Activated CD8-positive, alpha-beta memory T cell treated with anti-CD3 and anti-CD28 coated beads, Interleukin-2, amount 50 U/mL, for 24 hours (primary cell): ENCODE measurements around the gene SEMA3B.
A peak's percentile ranks its signal among the peaks of the same experiment; 100 is the strongest.
"Not testable (repeated sequence)": the region's sequence is repeated elsewhere in the genome, so short reads cannot be mapped to it uniquely, and the experiment has no call there.

Experiments
- DNase-seq: peaks from one replicate; pipeline ENCODE4 v3.0.0-alpha.2; 2020; ENCODE audit errors: extremely low read depth

Gene SEMA3B

DNA sequence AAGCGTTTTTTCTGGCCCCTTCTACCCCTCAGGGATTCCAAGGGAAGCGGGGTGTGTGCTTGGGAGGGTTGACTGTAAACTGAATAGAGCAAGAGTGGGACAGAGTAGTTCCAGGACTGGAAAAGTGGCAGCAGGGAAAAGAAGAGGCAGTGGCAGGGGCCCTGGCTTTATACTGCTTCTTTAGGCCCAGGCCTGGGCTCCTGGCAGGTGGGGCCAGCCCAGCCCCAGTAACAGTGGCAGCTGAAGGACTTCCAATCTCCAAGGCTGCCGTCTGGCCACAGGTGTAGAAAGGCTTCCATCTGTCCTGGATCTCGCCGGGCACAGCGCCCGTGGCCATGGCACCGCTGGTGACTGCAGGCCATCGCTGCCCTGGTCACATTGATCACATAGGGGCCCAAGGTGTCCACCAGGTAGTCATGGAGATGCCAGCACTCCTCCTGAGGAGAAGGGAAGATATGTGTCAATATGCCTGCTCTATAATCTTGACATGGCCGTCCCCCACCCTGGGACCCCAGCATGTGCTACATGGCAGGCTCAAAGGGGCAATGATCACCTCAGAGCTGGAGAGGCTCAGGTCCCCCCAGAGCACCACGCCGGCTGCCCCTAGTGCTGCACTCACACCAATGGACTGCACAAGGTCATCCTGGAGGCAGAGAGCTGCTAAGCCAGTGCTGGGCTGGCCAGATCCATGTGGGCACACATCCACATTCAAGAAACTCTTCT lies 24.3 kb downstream of the SEMA3B start:
- DNase-seq: no peak

DNA sequence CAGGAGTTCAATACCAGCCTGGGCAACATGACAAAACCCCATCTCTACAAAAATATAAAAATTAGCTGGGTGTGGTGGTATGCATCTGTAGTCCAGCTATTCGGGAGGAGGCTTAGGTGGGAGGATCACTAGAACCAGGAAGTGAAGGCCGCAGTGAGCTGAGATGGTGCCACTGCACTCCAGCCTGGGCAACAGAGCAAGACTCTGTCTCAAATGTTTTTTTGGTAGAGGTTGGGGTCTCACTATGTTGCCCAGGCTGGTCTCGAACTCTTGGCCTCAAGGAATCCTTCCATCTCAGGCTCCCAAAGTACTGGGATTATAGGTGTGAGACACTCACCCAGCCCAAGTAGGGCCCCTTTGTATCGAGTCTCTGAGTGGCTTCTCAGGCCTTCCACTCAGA lies 25.1 kb downstream of the SEMA3B start:
- no peak for DNase-seq

DNA sequence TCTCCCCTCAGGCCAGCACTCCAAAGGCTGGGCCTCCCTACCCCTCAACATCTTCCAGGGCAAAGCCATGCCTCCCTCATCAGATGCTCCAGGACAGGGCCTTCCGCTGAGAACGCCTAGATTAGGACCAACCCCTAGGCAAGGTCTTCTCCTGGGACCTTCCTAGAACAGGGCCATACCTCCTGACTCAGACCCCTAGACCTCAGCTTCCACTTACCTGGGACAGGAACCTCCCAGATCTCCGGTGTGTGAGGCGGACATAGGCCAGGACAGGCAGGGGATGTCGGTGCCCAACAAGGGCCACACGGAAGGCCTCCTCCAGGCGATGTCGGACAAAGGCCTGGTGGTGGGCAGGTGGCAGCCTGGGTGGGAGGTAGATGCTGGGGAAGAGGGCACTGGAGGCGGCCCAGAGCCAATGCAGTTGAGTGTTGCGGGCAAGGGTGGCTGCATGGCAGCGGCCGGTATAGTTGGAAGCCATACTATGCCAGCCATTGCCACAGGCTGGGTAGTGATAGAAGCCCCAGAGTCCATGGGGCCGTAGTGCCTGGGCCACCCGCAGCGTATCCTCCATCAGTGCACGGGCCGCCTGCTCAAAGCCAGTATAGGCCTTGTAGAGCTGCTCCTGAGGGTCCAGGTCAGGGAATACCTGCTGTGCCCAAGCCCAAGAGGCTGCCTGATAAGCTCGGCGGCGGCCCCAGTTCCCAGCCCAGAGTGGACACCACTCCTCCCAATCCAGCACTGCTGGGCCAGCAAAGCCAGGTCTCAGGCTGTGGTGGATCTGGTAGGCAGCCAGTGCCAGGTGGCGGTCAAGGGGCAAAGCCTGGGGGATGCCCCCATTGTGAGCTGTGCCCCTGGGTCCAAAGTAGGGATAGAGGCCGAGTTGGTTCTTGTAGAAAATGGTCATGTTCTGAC lies 25.8 kb downstream of the SEMA3B start:
- no peak for DNase-seq

DNA sequence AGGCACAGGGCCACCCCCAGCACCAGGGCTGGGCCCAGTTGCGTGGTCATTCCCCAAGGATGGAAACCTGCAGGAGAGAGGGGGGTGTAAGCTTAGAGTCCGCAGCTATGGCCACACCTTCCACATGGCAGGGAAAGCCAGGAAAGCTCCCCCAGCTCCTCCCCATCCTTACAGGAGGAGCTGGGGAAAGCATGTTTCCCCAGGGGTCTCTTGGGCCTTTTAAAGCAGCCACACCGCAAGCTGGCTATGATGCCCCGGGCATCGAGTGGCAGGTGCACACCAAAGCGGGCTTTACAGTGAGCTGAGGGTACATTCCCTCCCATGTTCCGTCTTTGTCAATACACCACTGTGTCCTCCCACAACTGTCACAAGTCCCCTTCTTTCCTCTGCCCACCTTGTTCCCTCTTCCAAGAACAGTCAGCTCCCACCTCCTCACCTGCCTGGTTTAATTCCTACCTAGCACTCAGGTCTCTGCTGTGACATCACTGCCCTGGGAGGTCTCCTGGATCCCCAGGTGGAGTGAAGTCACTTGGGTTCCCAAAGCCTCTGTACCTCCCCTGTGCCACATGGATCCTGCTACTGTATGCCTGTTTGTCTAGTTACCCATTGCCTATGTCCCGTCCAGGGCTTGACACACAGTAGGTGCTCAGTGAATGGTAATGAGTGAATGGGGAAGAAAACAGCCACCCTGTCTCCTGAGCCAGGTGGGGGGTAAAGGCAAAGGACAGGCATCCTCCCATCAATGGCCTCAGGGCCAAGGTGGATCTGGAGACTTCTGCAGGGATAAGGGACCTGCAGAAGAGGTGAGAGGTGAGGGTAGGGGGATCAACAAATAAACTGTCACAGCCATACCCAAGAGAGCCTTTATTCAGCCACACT lies 26.8 kb downstream of the SEMA3B start:
- DNase-seq: no peak

DNA sequence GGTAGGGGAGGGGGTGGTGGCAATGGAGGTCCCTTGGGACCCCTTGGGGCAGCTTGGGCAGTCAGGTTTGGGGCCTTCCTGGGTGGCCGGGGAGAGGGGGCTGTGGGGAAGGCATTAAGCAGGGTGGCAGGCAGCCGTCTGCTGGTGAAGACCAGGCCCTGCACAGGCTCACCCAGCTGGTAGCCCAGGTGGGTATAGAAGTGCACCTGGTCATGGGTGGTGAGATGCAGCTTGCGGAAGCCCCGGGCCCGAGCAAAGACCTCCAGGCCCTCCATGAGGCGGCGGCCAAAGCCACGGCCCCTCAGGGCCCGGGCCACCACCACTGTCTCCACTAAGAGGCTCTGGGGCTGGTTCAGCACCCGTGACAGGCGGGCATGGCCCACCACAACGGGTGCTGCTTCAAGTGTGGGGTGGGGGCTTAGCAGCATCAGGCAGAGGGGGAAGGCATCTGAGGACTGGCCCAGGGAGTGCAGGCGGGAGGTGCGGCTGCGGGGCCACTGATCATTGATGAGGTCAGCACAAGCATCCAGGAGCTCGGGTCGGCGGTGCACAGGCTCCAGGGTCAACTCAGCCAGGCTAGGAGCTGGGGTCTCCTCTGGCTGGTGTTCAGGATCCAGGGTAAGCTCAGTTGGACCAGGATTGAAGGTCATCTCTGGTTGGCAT lies 27.9 kb downstream of the SEMA3B start:
- no peak for DNase-seq

DNA sequence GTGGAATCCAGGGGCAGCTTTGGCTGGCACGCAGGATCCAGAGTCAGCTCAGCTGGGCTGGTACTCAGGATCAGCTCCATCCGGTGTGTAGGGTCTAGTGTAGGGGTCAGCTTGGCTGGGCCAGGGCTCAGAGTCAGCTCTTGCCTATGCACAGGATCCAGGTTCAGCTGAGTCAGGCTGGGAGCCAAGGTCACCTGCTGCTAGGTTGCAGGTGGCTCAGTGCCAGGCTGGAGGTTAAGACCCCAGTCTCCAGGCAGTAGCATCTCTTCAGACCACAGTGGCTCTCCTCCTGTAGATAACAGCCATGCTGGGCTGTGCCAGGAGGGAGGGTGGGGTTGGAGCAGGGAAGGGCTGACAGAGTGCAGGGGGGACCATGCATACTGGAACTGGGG lies 28.4 kb downstream of the SEMA3B start:
- no peak for DNase-seq

DNA sequence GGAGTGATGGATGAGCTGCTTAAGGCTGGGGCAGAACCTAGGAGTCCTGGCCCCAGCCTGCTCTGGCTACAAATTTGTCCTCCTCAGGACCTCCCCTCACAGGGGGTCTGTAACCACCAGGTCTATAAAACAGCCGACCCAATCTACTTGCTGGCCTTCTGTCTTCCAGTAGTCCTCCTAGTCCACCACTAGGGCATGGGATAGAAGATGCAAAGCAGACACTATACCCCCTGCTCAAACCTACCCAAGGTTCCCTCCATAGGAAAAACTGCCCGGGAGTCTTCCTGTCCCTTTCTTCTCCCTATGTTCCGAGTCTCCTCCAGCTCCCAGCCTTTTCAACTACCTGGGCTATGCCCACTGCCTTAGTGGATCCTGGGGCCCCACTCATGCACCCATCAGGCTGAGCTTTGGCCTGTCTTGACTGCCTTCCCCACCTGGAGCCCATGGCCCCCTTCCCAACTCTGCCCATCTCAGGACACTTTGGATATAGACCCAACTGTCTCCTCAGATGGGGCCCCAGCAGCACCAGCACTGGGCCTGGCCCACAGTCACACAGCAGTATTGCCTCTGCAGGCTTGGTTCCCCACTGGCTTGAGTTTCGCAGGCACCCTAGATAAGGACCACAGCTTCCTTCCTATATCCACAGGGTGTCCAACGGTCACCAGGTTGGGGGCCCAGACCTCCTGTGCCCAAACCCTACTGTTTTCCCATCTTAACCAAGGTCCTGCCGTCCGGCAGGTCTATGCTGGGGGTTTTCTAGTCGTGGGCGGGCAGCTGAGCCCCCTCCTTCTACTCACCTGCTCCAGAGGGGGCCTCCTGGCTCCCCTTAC lies 29.2 kb downstream of the SEMA3B start:
- no peak for DNase-seq

DNA sequence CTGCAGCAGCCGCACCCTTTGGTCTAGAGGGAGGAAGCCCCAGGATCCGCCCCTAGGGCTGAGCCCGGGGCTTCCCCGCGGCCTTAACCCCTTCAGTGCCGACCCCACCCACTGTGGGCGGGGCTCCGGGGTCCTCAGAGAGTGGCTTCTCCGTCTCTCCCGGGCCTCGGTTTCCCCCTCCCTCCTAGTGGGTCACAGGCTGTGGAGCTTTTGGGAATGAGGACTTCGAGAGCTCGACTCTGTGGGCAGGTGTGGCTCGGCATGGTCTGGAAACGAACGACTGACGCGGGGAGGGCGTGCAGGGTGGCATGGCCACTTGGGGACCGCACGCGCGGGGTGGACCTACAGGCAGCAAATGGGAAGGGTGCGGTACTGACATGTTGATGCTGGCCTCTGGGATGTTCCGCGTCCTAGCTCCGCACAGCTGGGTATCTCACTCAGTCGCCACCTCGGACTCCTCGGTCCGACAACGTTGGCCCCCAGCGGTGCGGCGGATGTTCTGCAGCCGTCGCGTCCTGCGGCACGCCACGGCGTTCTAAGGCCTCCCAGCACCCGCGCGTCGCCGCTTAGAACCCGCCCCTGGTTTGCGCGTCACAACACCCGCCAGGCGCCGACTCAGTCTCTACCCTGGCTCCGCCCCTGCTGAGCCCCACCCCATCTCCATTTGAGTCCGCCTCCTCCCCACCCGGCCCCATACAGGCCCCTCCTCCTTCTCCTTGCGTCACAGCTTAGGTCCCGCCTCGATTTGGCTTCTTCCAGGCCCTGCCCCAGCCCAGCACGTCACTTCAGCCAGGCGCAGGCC lies 30.1 kb downstream of the SEMA3B start, which contains the start of the genes HYAL3 and NAA80:
HYAL3 (minus strand) TSS at position 570 of the 802 bp plus-strand sequence. CDS start 3,803 bp downstream, outside the sequence.
NAA80 (minus strand) TSS at position 570 of the 802 bp plus-strand sequence. CDS start 1,942 bp downstream, outside the sequence.
- peak; percentile 98 for DNase-seq

DNA sequence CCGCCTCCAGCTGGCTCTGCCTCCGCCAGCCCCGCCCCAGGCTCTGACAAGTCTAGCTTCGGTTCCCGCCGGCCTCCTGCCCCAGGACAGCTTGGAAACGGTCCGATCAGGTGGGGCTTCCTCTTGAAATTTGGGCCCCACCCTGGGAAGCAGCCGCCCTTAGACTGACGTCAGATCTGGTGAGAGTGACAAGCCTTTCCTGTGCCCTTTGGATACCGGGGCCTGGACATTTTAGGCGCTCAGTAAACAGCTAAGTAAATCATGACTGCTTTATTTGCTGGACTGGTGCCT lies 30.6 kb downstream of the SEMA3B start:
- no peak for DNase-seq

DNA sequence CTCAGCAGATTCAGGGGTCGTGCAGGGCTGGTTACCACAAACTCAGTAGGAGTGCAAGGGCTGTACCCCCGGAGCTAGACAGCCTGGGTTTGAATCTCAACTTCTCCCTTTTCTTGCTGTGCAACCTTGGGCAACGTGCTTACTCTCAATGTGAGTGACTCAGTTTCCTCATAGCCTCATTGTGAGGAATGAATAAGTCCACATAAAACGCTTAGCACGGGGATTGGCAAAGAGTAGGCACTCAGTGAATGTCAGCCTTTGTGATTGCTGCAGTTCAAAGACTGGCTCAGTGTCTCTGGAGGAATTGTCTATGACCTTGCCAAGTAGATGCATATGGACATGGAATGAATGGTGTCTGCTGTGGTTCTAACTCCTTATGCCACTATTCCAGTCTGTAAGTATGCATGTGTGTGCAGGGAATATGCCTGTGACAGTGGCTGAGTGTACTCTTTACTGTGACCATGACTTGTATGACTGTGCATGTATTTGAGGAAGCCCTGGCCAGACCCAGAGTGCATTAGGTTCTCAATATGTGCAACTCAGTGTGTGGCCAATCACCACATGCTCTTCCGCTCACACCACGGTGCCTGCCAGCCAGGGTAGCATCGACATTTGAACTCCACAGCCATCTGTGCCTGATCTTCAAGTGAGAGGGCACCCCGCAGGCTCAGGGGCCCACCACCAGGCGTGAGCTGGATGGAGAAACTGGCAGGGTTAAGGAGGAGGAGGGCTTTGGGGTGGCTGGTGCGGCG lies 31.2 kb downstream of the SEMA3B start:
- DNase-seq: no peak

DNA sequence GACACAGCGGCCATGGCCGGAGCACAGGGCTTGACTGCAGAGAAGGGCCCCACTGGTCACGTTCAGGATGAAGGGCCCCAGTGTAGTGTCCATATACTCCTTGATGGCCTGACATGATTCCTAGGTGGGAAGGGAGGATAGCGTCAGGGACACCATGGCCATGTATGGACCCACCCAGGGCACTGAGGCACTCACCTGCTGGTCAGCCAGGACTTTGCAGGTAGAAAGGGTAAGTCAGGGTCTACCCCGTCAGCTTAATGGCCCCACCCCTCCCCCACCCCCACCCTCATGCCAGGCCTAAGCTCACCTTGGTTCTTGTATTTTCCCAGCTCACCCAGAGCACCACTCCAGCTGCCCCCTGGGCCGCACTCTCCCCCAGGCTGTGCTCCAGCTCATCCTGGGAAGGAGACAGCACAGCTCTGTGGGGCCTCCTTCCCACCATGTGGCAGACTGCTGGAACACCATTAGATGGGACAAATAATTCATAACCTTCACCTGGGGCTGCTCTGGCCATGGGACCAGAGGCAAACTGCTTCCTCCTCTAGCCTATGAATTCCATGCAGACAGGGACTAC lies 31.8 kb downstream of the SEMA3B start:
- DNase-seq: no peak

DNA sequence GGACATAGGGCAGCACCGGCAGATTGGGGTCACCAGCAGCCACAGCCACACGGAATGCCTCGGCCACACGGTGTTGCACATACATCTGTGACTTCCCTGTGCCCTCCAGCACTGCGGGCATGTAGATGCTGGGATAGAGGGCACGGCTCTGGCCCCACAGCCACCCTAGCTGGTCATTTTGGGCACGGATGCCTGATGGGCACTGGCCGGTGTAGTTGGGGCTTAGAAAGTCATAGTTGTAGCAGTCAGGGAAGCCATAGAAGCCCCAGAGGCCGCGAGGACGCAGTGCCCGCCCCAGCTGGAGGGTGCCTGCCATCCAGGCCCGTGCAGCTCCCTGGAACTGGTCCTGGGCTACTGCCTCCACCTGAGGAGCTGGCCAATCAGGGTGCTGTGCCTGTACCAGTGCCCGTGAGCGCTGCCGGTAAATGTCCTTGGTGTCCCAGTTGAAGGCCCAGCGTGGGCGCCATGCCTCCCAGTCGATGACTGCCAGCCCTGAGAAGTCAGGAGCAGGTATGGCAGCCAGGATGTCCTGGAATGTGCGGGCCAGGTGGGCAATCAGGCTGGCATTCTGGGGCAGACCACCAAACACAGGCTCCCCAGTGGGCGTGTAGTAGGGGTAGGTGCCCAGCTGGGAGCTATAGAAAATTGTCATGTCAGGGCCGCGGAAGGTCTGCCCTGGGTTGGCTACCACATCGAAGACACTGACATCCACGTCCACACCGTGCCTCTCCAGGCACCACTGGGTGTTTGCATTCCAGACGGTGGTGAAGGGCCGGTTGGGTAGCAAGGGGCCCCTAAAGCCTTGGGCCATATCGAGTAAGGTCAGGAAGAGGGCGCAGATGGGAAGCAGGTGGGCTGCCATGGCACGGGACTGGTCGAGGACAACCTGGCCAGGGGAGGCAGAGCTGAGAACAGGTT lies 33.4 kb downstream of the SEMA3B start:
- DNase-seq: no peak

DNA sequence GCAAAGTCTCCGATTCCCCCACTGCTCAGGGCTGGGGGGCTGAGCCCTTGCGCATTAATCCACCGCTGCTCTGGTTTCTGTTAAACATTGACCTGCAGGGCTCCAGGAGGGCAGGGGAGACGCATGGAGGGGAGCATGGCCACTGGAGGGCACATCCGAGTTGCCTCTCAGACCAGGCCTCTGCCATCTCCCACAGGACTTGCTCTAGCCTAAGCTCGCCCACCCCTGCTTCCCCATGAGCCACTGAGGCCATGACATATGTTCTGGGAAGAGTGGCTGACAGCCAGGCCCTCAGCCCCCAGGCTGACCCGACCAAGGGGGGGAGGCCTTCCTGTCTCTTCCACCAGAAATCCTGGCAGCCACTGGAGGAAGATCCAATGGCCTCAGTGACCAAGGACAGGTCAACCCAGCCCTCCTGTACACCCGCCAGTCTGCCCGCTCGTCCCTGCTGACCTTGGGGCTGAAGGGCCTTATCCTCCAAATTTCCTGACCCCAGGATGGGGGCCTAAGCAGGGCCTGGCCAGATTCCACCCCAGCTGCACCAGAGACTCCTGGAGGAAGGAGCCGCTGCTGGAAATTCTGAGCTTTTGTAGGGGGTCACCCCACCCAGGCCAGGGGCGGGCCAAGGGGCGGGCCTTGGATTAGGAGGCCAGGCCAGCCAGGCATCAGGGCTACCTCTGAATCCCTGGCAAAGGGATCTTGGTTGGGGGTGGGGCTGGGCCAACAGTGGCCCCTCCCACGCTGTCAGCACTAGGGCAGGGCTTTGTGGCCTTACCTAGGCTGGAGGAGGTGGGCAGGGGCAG lies 34.3 kb downstream of the SEMA3B start, which contains the start of gene HYAL1:
HYAL1 (minus strand) TSS at position 562 of the 803 bp plus-strand sequence. CDS start 618 bp downstream, outside the sequence.
- DNase-seq: no peak

DNA sequence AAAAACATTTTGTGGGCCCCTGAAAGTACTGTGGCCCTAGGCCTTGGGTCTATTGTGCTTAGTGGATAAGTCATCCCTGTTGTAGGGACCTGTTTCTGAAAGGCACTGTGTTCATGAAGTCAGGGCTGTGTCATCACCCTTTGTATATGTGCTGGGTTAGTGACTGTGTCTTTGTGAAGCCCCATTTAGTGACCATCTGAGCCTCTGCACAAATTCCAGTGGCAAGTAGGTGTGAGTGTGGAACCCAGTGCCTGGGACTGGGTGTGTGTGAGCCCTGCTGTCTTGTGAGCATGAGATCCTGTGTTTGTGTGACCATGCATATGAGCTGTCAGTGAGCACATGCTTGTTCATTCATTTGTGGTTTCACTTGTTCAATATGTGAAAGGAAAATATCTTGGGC lies 35.7 kb downstream of the SEMA3B start:
- no peak for DNase-seq

DNA sequence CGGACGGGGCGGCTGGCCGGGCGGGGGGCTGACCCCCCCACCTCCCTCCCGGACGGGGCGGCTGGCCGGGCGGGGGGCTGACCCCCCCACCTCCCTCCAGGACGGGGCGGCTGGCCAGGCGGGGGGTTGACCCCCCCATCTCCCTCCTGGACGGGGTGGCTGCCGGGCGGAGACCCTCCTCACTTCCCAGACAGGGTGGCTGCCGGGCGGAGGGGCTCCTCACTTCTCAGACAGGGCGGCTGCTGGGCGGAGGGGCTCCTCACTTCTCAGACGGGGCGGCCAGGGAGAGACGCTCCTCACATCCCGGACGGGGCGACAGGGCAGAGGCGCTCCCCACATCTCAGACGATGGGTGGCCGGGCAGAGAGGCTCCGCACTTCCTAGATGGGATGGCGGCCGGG lies 43.1 kb downstream of the SEMA3B start:
- not testable (repeated sequence) for DNase-seq

DNA sequence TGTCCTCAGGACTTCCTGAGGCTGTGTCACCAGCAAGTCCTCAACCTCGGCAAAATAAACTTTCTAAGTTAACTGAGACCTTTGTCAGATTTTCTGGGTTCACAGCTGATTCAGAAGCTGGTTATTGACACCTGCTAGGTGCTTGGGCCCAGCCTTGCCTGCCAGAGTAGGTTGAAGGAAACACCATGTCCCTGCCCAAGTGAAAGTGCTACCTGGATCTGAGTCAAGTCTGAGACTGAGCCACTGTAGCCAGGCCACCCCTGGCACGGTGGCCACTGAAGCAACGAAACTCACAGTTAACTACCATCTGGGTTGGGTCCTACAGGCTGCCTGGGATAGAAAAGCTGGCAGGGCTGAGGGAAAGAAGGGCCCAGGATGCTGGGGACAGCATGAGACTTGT lies 45.4 kb downstream of the SEMA3B start:
- DNase-seq: no peak

DNA sequence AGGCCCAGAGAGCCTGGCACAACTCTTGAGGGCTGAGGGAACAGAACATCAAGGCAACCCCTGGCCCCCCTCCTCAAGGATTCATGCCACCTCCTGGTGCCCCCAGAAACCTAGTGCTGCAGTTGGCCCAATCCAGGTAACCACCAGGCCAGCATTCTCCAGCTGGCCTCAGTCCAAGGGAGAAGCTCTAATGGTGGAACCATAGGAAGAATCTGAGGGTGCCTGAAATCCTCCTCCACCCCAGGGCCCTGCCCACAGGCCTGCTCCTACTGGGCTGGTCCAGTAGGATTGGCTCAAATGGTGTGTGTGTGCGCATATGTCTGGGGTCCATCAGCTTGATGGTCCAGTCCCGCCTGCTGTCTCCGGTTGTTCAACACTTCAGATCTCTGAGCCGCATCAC lies 45.9 kb downstream of the SEMA3B start:
- DNase-seq: no peak
